ENCODE data around the gene GALNS. TPM values are rescaled to one million over a fixed set of nuclear protein-coding genes. Genes with fewer than 3 reads are reported as not detected.

GALNS gene, protein sequence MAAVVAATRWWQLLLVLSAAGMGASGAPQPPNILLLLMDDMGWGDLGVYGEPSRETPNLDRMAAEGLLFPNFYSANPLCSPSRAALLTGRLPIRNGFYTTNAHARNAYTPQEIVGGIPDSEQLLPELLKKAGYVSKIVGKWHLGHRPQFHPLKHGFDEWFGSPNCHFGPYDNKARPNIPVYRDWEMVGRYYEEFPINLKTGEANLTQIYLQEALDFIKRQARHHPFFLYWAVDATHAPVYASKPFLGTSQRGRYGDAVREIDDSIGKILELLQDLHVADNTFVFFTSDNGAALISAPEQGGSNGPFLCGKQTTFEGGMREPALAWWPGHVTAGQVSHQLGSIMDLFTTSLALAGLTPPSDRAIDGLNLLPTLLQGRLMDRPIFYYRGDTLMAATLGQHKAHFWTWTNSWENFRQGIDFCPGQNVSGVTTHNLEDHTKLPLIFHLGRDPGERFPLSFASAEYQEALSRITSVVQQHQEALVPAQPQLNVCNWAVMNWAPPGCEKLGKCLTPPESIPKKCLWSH
- 21.6 and 21.7 TPM in 2 replicates for total RNA-seq

DNA sequence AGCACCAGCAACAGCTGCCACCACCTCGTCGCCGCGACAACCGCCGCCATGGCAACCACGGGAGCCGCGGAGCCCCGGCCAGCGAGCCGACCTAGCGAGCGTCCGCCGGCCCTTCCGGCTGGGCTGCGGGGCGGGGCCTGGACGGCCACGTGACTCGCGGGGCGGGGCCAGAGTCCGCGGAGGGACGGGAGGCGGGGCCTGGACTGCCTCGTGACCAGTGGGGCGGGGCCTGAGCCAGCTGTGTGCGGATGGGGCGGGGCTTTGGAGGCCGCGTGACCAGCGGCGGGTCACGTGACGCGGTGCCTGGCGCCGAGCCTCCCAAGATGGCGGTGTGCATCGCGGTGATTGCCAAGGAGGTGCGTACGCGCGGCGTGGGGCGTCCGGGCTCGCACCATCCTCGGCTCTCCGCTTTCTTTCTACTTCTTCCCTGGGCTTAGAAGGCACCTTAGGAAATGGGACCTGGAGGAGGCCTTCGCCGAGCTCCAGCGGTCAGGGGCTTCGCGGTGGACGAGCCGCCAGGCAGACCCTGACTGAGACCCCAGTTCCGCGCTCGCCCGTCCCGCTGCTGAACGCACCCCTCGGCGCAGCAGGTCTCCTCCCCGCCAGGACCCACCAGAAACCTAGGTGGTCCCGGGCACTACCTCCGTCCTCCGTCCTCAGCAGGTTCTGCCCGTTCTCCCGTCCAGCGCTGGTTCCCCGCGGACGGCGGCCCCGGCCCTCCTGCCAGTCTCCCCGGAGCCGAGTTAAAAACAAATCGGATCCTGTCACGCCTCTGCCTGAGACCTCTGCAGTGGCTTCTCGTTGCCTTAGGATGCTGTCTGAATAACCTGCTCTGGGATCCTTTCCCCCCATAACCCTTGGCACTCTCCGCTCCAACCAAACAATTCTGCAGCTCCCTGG, at the start of gene GALNS, which contains the start of gene TRAPPC2L:
GALNS (minus strand) TSS at position 120 of the 900 bp plus-strand sequence; CDS start at position 50, 70 bp downstream.
TRAPPC2L (plus strand) TSS at position 300 of the 900 bp plus-strand sequence; CDS start at position 324, 24 bp downstream.

DNA sequence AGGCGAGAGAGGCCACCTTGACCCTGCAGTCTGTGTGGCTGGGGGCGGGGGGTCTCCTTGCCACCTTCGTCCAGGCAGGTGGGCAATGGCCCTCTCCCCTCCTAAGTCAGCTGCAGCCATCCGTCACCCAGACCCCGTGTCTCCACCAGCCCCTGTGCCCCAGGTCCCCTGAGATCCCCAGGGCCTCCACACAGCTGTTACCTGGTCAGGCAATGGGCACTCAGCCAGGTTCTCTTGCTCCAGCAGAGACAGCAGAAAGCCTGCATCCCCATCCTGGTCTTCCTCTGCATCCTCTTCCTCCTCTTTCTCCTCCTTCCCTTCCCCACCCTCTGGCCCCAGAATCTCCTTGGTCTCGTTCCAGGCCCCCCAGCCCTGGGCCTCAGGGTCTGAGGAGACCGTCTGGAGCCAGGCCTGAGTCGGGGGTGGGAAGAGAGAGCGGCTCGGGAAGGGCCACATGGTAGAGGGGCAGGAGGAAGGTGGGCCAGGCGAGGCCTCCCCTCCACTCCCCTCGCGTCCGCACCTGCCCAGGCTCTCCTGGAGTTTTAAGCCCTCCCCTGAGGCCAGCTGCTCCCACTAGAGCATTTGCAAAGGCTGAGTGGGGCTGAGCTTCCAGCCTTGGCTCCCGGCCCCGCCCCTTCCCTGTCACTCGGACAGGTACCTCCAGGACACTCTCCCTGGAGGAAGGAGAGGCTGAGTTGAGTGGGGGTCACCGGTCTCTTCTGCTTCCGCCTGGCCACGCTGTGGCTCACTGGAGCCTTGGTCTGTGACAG, 9.6 kb upstream of the GALNS start, which contains the start of gene PABPN1L:
PABPN1L (minus strand) TSS at position 510 of the 770 bp plus-strand sequence; CDS start at position 456, 54 bp downstream.

DNA sequence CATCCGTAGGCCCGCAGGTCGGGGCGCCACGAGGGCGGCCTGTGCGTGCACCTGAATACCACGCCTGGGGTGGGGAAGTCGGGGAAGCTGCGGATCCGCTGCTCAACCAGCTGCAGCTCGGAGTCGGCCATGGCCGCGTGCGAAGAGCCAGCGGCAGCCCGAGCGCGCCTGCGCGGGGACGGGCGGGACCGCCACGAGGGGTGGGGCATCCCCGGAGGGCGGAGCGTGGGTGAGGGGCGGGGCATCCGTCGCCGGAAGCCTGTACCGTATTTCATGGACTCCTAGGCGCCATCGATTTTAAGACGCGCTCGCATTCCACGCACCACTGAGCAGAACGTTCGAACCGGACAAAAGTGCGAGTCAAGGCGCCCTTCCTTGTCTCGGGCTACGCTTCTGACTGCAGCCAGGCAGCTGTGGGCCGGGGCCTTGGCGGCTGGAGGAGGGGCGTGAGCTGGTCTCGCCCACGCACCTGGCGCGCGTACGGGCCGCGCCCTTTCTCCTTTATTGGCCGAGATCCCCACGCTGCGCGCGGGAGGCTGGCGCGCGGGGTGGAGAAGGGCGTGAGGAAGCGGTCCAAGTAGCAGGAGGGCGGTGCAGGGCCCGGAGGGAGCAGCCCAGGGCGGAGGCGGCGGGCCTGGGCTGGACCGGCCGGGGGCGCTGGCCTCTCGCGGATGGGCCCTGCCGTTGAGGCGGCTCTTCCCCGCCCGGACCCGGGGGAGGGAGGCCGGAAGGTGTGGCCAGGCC, 44.8 kb downstream of the GALNS start, which contains the start of gene APRT:
APRT (minus strand) TSS at position 160 of the 744 bp plus-strand sequence; CDS start at position 131, 29 bp downstream.

DNA sequence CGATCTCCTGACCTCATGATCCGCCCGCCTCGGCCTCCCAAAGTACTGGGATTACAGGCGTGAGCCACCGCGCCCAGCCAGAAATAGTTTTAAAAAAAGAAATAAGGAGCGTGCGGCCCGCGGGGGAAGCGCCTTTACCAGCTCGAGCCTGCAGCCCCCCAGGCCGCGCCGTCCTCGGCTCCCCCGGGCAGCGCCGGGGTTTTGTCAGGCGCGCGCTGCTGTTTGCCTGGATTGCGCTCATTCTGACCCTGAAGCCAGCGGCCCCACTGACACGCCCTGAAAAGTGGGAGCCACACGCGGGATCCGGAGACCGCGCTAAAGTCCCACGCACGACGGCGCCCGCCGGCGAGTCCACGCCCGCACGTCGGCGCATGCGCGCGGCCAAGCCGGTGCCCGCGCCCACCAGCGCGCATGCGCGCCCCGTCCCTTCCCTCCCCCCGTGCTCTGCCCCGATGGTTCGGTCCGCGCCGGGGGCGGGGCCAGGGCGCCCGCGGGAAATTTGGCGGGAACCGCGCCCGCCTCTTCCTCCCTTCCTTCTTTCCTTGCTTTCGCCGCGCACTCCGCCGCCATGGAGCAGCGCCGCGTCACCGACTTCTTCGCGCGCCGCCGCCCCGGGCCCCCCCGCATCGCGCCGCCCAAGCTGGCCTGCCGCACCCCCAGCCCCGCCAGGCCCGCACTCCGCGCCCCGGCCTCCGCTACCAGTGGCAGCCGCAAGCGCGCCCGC, 53.3 kb downstream of the GALNS start, which contains the start of gene CDT1:
CDT1 (plus strand) TSS at position 526 of the 724 bp plus-strand sequence; CDS start at position 569, 43 bp downstream.

DNA sequence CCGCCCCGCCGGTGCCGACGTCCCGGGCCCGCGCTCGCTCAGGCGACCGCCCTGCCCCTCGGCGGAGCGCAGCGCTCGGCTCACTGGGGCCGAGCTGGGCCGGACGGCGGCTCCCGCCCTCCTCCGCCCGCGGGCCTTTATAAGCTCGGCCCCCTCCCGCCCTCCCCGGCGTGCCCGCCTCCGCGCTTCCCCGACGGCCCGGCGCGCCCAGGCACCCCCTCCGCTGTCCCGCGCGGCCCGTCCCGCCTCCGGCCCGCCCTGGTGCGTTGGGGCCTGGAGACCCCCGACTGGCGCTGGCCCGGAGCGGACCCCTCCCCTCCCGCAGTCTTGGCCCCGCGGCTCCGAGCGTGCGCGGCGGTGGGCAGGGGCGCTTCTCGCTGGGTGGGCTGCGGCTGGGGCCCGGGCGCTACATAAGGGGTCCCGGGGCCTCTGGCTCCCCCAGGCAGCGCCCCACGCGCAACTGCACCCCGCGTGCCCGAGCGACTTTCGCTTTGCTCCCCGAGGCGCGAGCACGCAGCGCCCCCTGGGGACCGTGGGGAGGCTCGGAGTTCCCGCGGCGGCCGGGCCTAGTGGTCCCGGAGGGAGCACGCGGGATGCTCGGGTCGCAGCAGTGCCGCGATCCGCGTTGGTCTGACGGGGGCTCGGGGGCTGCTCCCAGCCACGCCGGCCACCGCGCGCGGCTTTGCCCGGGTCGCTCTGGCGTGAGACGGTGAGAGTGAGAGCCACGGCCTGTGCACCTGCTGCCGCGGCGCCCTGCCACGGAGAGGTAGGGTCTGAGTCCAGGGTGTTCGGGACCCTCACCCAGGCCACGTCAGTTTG, 71.4 kb downstream of the GALNS start, which contains the start of gene PIEZO1:
PIEZO1 (minus strand) TSS at position 115 of the 819 bp plus-strand sequence. CDS start 256 bp downstream, outside the sequence.

Other genes with a start within 250 kb of the GALNS start
- gene IL17C, start 218.4 kb downstream of the GALNS start, total RNA-seq, result not detected in 2 replicates
- gene CYBA, start 205.9 kb downstream of the GALNS start, total RNA-seq, result 218 and 230 TPM in 2 replicates
- 324 and 341 TPM in 2 replicates for gene MVD, start 193.9 kb downstream of the GALNS start, total RNA-seq
- under 0.01 and 0.45 TPM in 2 replicates for gene SNAI3, start 170.4 kb downstream of the GALNS start, total RNA-seq
- gene RNF166, start 150.5 kb downstream of the GALNS start, total RNA-seq, result 24.8 and 27.7 TPM in 2 replicates
- 23.9 and 24.7 TPM in 2 replicates for gene CTU2, start 150.4 kb downstream of the GALNS start, total RNA-seq
- gene PIEZO1, start 71.7 kb downstream of the GALNS start, total RNA-seq, result 161 and 182 TPM in 2 replicates
- 64.8 and 67.1 TPM in 2 replicates for gene CDT1, start 53.2 kb downstream of the GALNS start, total RNA-seq
- 237 and 254 TPM in 2 replicates for gene APRT, start 45.0 kb downstream of the GALNS start, total RNA-seq
- gene TRAPPC2L, start 180 bp upstream of the GALNS start, total RNA-seq, result 40.2 and 53.4 TPM in 2 replicates
- gene PABPN1L, start 9.7 kb upstream of the GALNS start, total RNA-seq, result not detected in 2 replicates
- gene CBFA2T3, start 120.3 kb upstream of the GALNS start, total RNA-seq, result not detected in 2 replicates
- 21.3 and 33.6 TPM in 2 replicates for gene ACSF3, start 236.9 kb upstream of the GALNS start, total RNA-seq

Data from bronchus fibroblast of lung (primary cell).